Neural progenitor cell (in vitro differentiated cells): ENCODE results near the gene MAPK12. TPM values are rescaled to one million over a fixed set of nuclear protein-coding genes. Genes with fewer than 3 reads are reported as not detected.

Experiments used
- DNase-seq: peaks from one replicate; pipeline ENCODE4 v3.0.0-alpha.2; 2016; ENCODE audit warnings: low spot score
- H2AFZ ChIP-seq: fragments of 200-600 bp; sonication (generic); replicated peaks from 2 replicates; pipeline ENCODE4 v1.6.1; 2016; ENCODE audit warnings: antibody characterized with exemption
- H3F3A ChIP-seq: fragments of 200-600 bp; sonication (generic); 2 replicates; pipeline ENCODE4 v1.6.1; 2016; ENCODE audit warnings: antibody characterized with exemption, low read depth
- H3K27ac ChIP-seq: fragments of 200-600 bp; sonication (generic); 2 replicates; pipeline ENCODE4 v1.5.1; 2016; ENCODE audit warnings: mild to moderate bottlenecking
- H3K27me3 ChIP-seq: fragments of 200-600 bp; sonication (generic); 2 replicates; pipeline ENCODE4 v1.6.1; 2016; ENCODE audit warnings: mild to moderate bottlenecking, moderate library complexity
- H3K36me3 ChIP-seq: fragments of 200-600 bp; sonication (generic); 2 replicates; pipeline ENCODE4 v1.5.1; 2016
- H3K4me1 ChIP-seq: fragments of 200-600 bp; sonication (generic); 2 replicates; pipeline ENCODE4 v1.6.1; 2016; ENCODE audit warnings: mixed run types
- H3K4me2 ChIP-seq: fragments of 200-600 bp; sonication (generic); 2 replicates; pipeline ENCODE4 v1.6.1; 2016
- H3K4me3 ChIP-seq: fragments of 200-600 bp; sonication (generic); 2 replicates; pipeline ENCODE4 v1.5.1; 2016
- H3K79me2 ChIP-seq: fragments of 200-600 bp; sonication (generic); 2 replicates; pipeline ENCODE4 v1.6.1; 2016; ENCODE audit warnings: low read depth
- H3K9ac ChIP-seq: fragments of 200-600 bp; sonication (generic); 2 replicates; pipeline ENCODE4 v1.6.1; 2016
- H3K9me3 ChIP-seq: fragments of 200-600 bp; sonication (generic); 2 replicates; pipeline ENCODE4 v1.5.1; 2016; ENCODE audit warnings: low read depth
- H4K20me1 ChIP-seq: fragments of 200-600 bp; sonication (generic); 2 replicates; pipeline ENCODE4 v1.6.1; 2016; ENCODE audit warnings: low read depth
- H3K27ac Mint-ChIP-seq: 3 replicates; pipeline ENCODE4 v1.8.0; 2021; ENCODE audit warnings: mixed read lengths
- H3K27me3 Mint-ChIP-seq: 2 replicates; pipeline ENCODE4 v1.8.0; 2022; ENCODE audit warnings: low read depth, mild to moderate bottlenecking, inconsistent platforms, moderate library complexity, mixed read lengths; ENCODE audit not compliant: insufficient read depth
- H3K36me3 Mint-ChIP-seq: 3 replicates; pipeline ENCODE4 v1.8.0; 2021; ENCODE audit warnings: mixed read lengths
- H3K4me1 Mint-ChIP-seq: 3 replicates; pipeline ENCODE4 v1.8.0; 2021; ENCODE audit warnings: mixed read lengths
- H3K4me3 Mint-ChIP-seq: 3 replicates; pipeline ENCODE4 v1.8.0; 2021; ENCODE audit warnings: mild to moderate bottlenecking, moderate library complexity, mixed read lengths
- H3K9me3 Mint-ChIP-seq: 3 replicates; pipeline ENCODE4 v1.8.0; 2020; ENCODE audit warnings: mixed read lengths
- EZH2 ChIP-seq: fragments of 200-600 bp; sonication (generic); IDR thresholded peaks from 2 replicates; pipeline ENCODE4 v1.6.1; 2017; ENCODE audit warnings: antibody characterized with exemption, mild to moderate bottlenecking, moderate library complexity
- EZH2phosphoT487 ChIP-seq: fragments of 200-600 bp; sonication (generic); IDR thresholded peaks from 2 replicates; pipeline ENCODE4 v1.6.1; 2017; ENCODE audit warnings: antibody characterized with exemption
- total RNA-seq: library from RNA; depleted of rRNA; stranded (reverse); fragments of >200 nt; gene quantifications from 2 replicates; pipeline ENCODE4 v1.2.3, GENCODE V29; 2015; ENCODE audit warnings: low replicate concordance
- TF ChIP-seq, protein P1 (sequence below): fragments of 200-600 bp; sonication (generic); IDR thresholded peaks from 2 replicates; pipeline ENCODE4 v1.5.1; 2017; ENCODE audit warnings: antibody characterized with exemption, mild to moderate bottlenecking

MAPK12 gene
- total RNA-seq, 1 donor from 2014 or later: 18.7 TPM

DNA sequence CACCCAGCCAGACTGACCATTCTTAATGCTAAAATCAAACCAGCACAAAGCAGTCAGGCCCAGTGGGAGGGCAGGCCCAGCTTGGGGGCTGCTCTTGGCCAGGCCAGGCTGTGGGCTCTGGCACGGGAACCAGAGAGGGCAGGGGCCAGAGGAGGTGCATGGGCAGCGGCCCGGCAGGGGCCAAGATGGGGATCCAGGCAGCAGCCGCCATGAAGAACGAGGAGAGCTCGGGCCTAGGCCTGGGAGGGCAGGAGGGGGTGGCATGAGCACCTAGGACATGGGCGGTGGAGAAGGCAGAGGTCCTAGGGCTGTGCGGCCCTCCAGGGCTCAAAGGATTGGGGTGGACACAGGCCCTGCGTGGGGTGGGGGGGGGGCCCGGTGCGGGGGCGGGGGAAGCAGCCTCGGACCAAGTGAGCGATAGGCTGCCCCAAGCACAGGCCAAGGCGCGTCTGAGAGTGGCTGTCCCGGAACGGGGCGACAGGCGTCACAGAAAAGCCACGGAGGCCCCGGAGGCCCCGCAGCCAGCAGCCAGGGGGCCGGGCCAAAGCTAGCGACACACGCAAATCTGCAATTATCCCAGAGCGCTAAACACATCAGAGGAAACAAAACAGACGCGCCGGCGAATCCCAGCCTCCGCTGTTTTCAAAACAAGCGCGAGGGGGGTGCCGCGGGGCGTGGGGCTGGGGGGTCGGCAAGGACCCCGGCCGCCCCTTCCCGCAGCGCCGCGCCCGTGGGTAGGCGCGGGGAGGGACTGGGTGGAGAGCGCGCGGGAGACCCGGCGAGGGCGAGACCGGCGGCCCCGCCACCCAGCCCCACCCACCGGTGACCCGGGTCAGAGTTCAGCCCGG is 37.7 kb upstream of the MAPK12 start:
- no peak for TF ChIP-seq EZH2phosphoT487
- TF ChIP-seq EZH2: no peak
- TF ChIP-seq, protein P1, sequence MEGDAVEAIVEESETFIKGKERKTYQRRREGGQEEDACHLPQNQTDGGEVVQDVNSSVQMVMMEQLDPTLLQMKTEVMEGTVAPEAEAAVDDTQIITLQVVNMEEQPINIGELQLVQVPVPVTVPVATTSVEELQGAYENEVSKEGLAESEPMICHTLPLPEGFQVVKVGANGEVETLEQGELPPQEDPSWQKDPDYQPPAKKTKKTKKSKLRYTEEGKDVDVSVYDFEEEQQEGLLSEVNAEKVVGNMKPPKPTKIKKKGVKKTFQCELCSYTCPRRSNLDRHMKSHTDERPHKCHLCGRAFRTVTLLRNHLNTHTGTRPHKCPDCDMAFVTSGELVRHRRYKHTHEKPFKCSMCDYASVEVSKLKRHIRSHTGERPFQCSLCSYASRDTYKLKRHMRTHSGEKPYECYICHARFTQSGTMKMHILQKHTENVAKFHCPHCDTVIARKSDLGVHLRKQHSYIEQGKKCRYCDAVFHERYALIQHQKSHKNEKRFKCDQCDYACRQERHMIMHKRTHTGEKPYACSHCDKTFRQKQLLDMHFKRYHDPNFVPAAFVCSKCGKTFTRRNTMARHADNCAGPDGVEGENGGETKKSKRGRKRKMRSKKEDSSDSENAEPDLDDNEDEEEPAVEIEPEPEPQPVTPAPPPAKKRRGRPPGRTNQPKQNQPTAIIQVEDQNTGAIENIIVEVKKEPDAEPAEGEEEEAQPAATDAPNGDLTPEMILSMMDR: no peak
- DNase-seq: peak; percentile 56
- H3K27ac ChIP-seq: no peak overlapping the region
- no peak overlapping the region for H3K9ac ChIP-seq
- H3K36me3 ChIP-seq: no peaks in the 10 kb centered on the region
- peak overlapping the region; percentile 53 for H3K4me3 ChIP-seq
- H3K4me1 ChIP-seq: peaks cover 28% of the 10 kb centered on the region
- peaks cover 10% of the 10 kb centered on the region for H3F3A ChIP-seq
- H2AFZ ChIP-seq: no peak overlapping the region
- H3K36me3 Mint-ChIP-seq: peaks cover 2% of the 10 kb centered on the region
- peaks cover 36% of the 10 kb centered on the region for H3K4me1 Mint-ChIP-seq
- no peak overlapping the region for H3K27ac Mint-ChIP-seq
- H3K4me2 ChIP-seq: peak overlapping the region; percentile 94
- H3K4me3 Mint-ChIP-seq: peak overlapping the region; percentile 33
- no peaks in the 10 kb centered on the region for H3K9me3 ChIP-seq
- peaks cover 98% of the 10 kb centered on the region for H4K20me1 ChIP-seq
- peaks cover 75% of the 10 kb centered on the region for H3K79me2 ChIP-seq
- H3K27me3 ChIP-seq: peaks cover 24% of the 10 kb centered on the region
- H3K27me3 Mint-ChIP-seq: peaks cover 6% of the 10 kb centered on the region
- H3K9me3 Mint-ChIP-seq: no peaks in the 10 kb centered on the region

DNA sequence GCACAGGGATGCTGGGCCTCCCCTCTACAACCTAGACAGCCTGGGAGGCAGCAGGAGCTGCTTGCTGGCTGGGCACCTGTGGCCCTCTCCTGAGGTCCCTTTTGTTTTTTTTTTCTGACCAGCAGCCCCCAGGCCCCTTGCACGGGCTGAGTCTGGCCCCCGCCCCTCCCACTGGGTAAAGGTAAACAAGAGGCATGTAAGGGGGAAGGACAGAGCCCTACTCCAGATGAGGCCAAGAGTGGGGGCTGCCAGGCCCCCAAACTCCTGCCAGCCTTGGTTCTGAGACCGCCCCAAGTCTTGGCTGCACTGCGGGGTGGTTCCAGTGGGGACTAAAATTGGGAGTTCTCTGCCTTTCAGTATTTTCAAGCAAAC is 36.8 kb upstream of the MAPK12 start:
- no peak overlapping the region for H3K27ac Mint-ChIP-seq
- H3K36me3 Mint-ChIP-seq: peaks cover 2% of the 10 kb centered on the region
- no peaks in the 10 kb centered on the region for H3K9me3 Mint-ChIP-seq
- H3K4me3 Mint-ChIP-seq: no peak overlapping the region
- Histone ChIP-seq H3K4me1 (peaks cover 29% of the 10 kb centered on the region), H3K9ac (no peak overlapping the region), H3K9me3 (no peaks in the 10 kb centered on the region), H3K79me2 (peaks cover 67% of the 10 kb centered on the region), H3K36me3 (no peaks in the 10 kb centered on the region), H2AFZ (no peak overlapping the region), H3F3A (peaks cover 17% of the 10 kb centered on the region), H3K27me3 (peaks cover 24% of the 10 kb centered on the region), H3K27ac (no peak overlapping the region), H3K4me3 (no peak overlapping the region), H4K20me1 (peaks cover 98% of the 10 kb centered on the region), H3K4me2 (no peak overlapping the region)
- no peak for DNase-seq
- H3K4me1 Mint-ChIP-seq: peaks cover 35% of the 10 kb centered on the region
- TF ChIP-seq EZH2phosphoT487 (no peak), EZH2 (no peak)
- TF ChIP-seq, protein P1: no peak
- peaks cover 6% of the 10 kb centered on the region for H3K27me3 Mint-ChIP-seq

DNA sequence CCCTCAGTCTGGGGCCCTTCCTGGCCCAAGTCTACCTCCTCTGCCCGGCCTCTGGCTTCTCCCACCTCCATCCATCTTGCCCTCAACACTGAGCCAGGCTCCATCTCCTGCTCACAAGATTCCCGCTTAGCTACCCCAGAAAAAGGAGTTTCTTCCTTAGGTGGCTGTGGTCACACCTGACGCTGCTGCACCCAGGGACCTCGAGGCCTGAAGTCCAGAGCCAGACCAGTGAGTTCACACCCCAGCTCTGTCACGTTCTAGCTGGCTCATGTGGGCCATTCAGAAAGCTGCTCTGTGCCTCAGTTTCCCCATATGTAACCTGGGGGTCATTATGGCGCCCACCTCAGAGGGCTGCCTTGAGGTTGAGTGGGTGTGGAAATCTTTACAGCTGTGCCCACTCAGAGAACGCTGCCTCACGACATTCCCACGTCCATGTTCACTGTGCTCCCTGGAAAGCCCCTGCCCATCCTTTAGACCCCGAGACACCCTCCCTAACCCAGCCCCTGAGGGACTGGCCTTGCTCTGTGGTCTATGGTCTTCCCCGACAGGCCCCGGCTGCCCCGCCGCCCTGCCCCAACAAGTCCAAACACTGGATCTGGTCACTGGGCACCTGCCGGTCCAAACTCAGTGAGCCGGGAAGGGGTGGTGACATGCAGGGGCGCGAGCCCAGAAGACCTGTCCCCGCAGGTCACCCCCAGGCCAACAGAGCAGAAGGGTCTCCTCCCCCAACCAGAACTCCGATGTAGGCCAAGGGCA is 36.2 kb upstream of the MAPK12 start:
- Histone ChIP-seq H3K9me3 (no peaks in the 10 kb centered on the region), H3K4me1 (peaks cover 34% of the 10 kb centered on the region), H3K4me3 (no peak overlapping the region), H2AFZ (no peak overlapping the region), H3K79me2 (peaks cover 67% of the 10 kb centered on the region), H3K4me2 (no peak overlapping the region), H3K9ac (no peak overlapping the region), H3K36me3 (no peaks in the 10 kb centered on the region), H3K27me3 (peaks cover 24% of the 10 kb centered on the region), H3F3A (peaks cover 17% of the 10 kb centered on the region), H4K20me1 (peaks cover 98% of the 10 kb centered on the region), H3K27ac (no peak overlapping the region)
- H3K9me3 Mint-ChIP-seq: no peaks in the 10 kb centered on the region
- H3K36me3 Mint-ChIP-seq: peaks cover 2% of the 10 kb centered on the region
- peak overlapping the region; percentile 31 for H3K27ac Mint-ChIP-seq
- TF ChIP-seq EZH2 (no peak), EZH2phosphoT487 (no peak)
- TF ChIP-seq, protein P1: no peak
- peaks cover 5% of the 10 kb centered on the region for H3K27me3 Mint-ChIP-seq
- H3K4me1 Mint-ChIP-seq: peaks cover 34% of the 10 kb centered on the region
- H3K4me3 Mint-ChIP-seq: peak overlapping the region; percentile 50
- DNase-seq: no peak
